ENCODE data around the gene SIL1. TPM values are rescaled to one million over a fixed set of nuclear protein-coding genes. Genes with fewer than 3 reads are reported as not detected.

The SIL1 gene
- total and polyA plus RNA-seq, 2 of the 4 experiments (the other 2 are of a cell fraction) = 56.1 to 66.0 TPM

GRCh38 chr5:139241139-139241538, 43.0 kb upstream of the SIL1 start:
- Histone ChIP-seq H3K4me2 (ENCODE audit: low read depth, low read length) (no peak overlapping the region), H4K5ac (ENCODE audit: low read depth, low read length) (no peak overlapping the region), H3K27me3 (ENCODE audit: control insufficient read depth, insufficient read depth, low read length) (peaks cover 14% of the 10 kb centered on the region), H3K14ac (replicated peaks; ENCODE audit: low read depth, low read length) (no peak overlapping the region), H3K9me1 (ENCODE audit: insufficient read depth, low read length) (peaks cover 3% of the 10 kb centered on the region; the same call in 1 of the 2 replicates), H2AK5ac (ENCODE audit: low read depth, low read length) (no peak overlapping the region), H3K27ac (ENCODE audit: insufficient read depth, low read length) (no peak overlapping the region), H3K4me1 (ENCODE audit: control insufficient read depth, insufficient read depth, low read length) (peaks cover under 1% of the 10 kb centered on the region), H2AFZ (replicated peaks; ENCODE audit: low read length, poor library complexity) (no peak overlapping the region), H2BK20ac (ENCODE audit: low read depth, low read length) (no peak overlapping the region), H4K91ac (ENCODE audit: insufficient read depth, low read depth, low read length) (no peak overlapping the region), H4K20me1 (ENCODE audit: insufficient read depth, low read length) (no peaks in the 10 kb centered on the region), H3K4ac (ENCODE audit: low read depth, low read length) (no peak overlapping the region), H2AK9ac (replicated peaks; ENCODE audit: low read depth, low read length, poor library complexity) (no peak overlapping the region), H2BK5ac (ENCODE audit: low read depth, low read length, poor library complexity, severe bottlenecking) (no peak overlapping the region), H2BK15ac (ENCODE audit: low read depth, low read length) (no peak overlapping the region), H2BK120ac (ENCODE audit: low read depth, low read length) (no peak overlapping the region), H3K4me3 (ENCODE audit: insufficient read depth, low read depth, low read length) (no peak overlapping the region), H3K79me1 (ENCODE audit: low read depth in 1 of 2, low read length in 2 of 2) (no peaks in the 10 kb centered on the region), H3K9me3 (ENCODE audit: control insufficient read depth, insufficient read depth, low read length) (peaks cover 2% of the 10 kb centered on the region; the same call in 1 of the 2 replicates), H3K18ac (ENCODE audit: low read depth, low read length) (no peak overlapping the region), H3K36me3 (ENCODE audit: control insufficient read depth, insufficient read depth, low read length) (no peaks in the 10 kb centered on the region), H3K23ac (ENCODE audit: low read depth, low read length) (no peak overlapping the region), H3K56ac (ENCODE audit: extremely low read depth, insufficient read depth, low read length) (no peak overlapping the region), H4K8ac (ENCODE audit: low read depth in 2 of 2, low read length in 2 of 2) (no peak overlapping the region), H3K9ac (ENCODE audit: low read depth, low read length) (no peak overlapping the region)
- in situ Hi-C loops (cut with MboI; ENCODE audit: low sequenced_read_pairs) = no loop called here
- DNase-seq (no peak), ATAC-seq (ENCODE audit: low read depth) (no peak)
- dilution Hi-C loops (cut with HindIII; ENCODE audit: low sequenced_read_pairs, unreplicated experiment) = no loop called here
- no CpG with 5 or more reads among the region's 4 CpGs for WGBS, 2 experiments (ENCODE audit: extremely low coverage in 2 of 2, insufficient read length in 1 of 2)
- intact Hi-C loops (cut with micrococcal nuclease) = no loop called here
- BruUV-seq (replicated peaks) = no TSS peak
- CTCF ChIA-PET = no interaction called here
- POLR2A ChIA-PET (ENCODE audit: unreplicated experiment) = no interaction called here
- no peak for TF ChIP-seq MAZ (IDR thresholded peaks at IDR 0.05; ENCODE audit: borderline replicate concordance, low read depth, low read length)
- no peak for TF ChIP-seq RCOR1 (IDR thresholded peaks at IDR 0.05; ENCODE audit: insufficient replicate concordance, low read length)
- TF ChIP-seq MAFK (IDR thresholded peaks at IDR 0.05; ENCODE audit: low read depth, low read length) = no peak
- TF ChIP-seq CHD1 (IDR thresholded peaks at IDR 0.05; ENCODE audit: low read depth, low read length) = no peak
